Occipital lobe (tissue), 2 donors: ENCODE data around the gene MAGI2. TPM values are rescaled to one million over a fixed set of nuclear protein-coding genes. Genes with fewer than 3 reads are reported as not detected.

Experiments used
- DNase-seq: peaks from one replicate; lab custom pipeline; 2025; lab: John Stamatoyannopoulos, UW
- total RNA-seq: library from RNA; depleted of rRNA; stranded (reverse); fragments of >200 nt; gene quantifications from one replicate; pipeline ENCODE4 v1.2.3, GENCODE V29; 2014

Gene MAGI2
- total RNA-seq, 1 donor from 2014 or later = 244 TPM

DNA sequence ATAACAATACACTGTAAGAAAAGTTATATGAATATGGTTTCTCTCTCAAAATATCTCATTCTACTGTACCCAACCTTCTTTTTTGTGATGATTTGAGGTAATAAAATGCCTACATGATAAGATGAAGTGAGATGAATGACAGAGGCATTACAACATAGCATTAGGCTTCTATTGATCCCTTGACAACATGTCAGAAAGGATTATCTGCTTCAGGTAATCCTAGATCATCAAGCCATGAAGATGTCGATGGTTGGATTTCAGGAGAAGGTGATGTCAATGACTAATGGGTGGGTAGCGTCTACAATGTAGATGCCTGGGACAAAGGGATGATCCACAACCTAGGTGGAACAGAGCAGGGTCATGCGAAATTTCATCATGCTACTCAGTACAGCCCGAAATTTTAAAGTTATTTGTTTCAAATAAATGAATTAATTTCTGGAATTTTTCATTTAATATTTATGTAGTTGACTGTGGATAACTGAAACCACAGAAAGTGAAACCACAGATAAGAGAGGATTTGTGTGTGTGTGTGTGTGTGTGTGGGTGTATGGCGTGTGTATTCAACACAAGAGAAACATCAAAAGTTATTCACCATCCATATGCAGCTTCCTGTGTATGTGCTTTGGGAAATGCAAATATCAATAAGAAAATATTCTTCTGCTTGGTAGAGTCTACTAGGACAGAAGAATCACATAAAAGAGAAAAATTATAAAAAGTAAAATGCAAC is 77.0 kb downstream of the MAGI2 start:
- no peak for DNase-seq

DNA sequence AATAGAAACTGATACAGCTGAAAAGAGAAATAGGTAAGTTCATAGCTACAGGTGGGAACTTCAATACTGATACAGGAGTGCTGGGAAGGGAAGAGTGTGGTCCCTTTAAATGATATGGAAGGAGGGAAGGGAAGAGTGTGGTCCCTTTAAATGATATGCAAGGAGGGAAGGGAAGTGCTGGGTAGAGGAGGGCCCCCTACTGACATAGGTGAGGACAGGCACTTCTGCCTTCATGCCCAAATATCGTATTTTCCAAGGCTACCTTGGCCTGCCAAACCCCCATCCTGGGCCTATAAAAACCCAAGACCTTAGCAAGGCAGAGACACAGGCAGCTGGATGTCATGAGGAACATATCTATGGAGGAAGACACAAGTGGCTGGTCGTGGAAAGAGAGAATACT is 92.3 kb downstream of the MAGI2 start:
- DNase-seq = no peak

GRCh38 chr7:79359827-79360226 is 93.6 kb downstream of the MAGI2 start:
- DNase-seq = no peak

DNA sequence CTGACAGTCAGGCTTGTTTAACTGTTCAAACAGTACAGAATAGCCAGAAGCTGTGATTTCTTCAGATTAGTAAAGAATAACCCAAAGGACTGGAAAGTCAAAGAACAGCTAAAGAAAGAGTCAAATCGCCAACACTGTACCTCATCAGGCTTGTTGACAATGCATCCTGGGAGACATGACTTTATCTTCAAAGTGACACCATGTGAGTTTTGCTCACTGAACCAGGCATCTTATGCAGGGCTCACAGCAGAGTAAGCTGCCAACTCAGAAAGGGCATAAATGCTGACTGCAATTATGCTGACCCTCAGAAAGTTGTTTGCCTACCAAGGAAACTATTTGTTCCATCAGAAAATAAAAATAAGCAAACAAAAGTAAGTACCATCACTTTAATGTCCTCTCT is 96.4 kb downstream of the MAGI2 start:
- no peak for DNase-seq

DNA sequence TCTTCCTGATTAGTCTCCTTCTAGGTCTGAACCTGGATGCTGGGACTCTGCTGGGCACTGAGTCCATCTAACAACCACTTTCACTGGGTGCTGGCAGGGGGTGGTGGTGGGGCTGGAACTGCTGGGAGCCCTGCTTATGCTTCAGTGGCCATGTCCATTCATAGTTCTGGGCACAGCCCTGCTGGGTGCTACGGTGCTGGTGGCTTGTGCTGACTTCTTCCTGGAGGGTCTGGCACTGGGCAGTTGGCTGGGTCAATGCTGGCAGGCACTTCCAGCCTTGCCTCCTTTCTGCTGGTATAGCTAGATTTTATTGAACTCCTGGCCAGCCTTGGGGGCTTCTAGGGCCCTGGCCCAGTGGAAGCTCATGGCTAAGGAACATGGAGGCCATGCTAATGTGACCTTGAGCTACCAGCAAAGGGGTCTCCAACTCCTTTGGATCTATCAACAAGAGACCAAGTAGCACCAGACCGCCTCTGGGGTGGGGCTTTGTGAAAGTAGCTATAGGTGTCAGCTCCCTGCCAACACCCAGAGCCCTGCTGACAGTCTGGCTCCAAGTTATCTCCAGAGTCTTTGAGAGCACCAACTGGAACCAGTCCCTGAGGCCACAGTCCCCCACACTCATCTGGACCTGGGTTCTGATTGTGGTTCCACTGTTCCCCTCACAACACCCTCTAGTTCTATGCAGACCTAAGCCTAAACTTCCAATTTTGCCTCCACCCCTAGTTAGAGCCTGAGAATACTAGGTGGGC is 99.6 kb downstream of the MAGI2 start:
- DNase-seq = no peak

- DNase-seq = no peak
Observed at GRCh38 chr7:79352323-79352722, 101.1 kb downstream of the MAGI2 start.

DNA sequence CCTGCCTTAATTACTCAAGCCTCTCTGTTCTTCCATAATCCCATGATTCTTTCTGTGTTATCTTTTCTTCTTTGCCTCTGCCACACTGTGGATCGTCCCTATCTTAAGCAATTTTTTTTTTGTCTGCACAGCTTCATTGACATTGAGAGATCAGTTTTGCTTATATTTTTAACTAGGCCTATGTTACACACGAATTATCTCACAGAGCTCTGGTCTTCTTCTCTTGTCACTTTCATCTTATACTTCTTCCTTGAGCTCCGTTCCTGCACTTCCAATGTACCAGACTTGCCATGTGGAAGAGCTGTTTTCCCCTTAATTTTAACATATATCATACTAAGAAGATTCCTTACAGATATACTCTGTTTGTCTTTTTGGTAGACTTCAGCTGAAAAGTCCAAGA is 106.1 kb downstream of the MAGI2 start:
- DNase-seq = no peak

DNA sequence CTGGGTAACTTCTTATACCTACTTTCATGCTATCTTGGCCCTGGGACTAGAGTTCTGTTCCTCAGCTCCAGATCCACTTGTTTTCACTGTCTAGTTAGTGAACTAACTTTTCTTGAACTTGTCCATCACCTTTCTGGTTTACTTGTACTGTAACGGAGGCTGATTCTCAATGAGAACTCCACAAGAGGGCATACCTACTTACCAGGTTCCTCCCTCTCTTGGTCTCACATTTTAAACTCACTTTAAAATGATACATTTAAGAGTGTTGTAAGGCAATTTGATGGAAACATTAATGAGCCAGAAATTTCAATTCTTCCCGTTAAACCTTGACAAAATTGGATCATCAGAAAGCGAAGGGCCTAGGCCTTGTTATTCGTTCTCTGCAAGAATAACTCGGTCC is 111.6 kb downstream of the MAGI2 start:
- no peak for DNase-seq

DNA sequence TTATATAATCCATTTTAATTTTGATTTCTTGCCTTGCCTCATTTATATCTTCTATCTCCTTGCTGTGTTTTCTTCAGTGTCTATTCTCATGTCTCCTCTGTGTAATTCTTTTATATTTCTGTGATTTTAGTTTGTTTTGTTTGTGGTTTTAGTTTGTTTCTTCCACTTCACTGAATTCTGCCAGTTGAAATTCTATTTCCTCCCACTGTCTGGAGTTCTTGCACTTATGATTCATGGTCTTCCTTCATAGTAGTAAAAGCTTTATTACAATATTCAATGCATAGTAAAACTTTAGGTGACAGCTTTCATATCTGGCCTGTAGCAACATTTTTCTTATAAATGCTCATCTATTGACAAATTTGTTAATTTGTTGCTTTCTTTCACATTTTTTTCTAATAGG is 113.3 kb downstream of the MAGI2 start:
- no peak for DNase-seq

DNA sequence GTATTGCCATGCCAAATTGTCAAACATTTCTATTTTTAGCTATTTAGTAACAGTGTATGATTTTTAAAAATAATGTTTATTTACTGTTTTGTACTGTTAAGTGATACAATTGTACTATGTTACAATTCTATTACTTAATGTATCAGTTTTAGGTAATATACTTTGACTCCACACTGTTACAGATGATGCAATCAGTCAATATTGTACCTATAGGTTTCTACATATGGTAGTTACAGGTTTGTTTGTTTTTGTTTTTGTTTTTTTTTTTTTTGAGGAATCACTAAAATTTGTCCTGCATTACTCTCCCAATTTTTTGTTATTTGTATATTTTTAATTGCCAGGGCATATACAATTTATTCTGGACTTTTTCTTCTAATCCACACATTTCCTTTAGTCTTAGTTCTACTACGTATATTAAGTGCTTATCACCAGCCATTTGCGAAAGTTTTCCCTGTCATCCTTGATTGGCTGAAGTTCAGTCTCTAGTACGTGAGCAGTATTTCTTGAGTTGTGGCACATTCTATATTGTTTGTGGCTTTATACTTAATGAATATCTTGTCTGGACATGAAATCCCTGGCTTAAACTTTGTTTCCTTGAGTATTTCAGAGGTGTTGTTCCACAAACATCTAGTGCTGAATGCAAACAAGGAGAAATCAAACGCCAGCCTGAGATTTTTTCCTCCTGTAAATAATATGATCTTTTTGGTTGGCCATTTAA is 114.1 kb downstream of the MAGI2 start:
- DNase-seq = no peak

- DNase-seq = no peak
Observed at GRCh38 chr7:79337717-79338116, 115.8 kb downstream of the MAGI2 start.

DNA sequence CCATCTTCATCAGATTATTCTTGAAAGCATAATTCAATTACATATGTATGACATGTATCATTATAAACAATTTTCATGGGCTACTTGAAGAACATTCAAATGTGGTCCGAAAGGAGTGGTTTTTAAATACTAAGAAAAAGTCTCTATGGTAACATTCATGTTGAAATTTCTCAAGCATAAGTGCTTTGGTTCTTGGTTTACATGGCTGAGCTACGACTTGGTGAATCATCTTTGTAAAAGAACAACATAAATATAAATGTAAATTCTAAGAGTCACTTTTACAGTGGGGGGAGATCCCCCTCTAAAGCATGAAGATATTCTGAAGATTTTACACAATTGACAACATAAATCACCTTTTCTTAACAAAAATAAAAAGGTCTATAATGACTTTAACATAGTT is 118.6 kb downstream of the MAGI2 start:
- no peak for DNase-seq

DNA sequence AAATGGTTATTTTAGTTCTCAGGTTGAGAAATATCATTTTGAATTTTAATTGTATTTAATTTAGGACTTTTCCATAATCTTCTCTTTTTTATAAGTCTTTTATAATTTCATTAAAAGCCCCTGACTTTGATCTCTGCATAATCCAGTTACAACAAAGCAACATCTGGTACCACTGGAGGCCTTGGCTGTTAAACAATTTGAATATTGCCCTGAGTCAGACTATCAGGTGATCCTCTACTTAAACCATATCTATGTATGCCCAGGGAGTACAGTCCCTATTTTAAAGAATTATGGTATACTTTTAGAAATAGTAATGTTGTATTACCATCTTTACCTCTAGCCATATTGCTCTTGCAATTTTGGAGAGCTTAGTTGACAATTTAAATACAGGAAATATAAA is 119.1 kb downstream of the MAGI2 start:
- DNase-seq = no peak

GRCh38 chr7:79332091-79332490 is 121.4 kb downstream of the MAGI2 start:
- no peak for DNase-seq

DNA sequence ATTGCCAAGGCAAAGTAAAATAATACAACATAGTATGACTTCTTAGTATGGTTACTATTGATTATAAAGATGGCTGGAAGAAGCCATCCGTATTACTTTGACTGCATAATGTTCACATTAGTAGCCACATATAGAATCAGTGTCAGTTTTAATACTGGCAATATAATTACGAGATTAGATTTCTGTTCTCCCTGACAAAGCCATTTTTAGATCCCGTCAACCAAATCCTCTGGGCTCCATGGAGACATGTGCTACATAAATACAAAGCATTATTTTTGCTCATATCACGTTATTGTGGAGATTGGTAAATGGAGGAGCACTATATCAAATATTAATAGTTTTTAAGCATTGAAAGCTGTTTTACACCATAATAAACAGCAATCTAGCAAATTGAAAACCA is 124.0 kb downstream of the MAGI2 start:
- no peak for DNase-seq

DNA sequence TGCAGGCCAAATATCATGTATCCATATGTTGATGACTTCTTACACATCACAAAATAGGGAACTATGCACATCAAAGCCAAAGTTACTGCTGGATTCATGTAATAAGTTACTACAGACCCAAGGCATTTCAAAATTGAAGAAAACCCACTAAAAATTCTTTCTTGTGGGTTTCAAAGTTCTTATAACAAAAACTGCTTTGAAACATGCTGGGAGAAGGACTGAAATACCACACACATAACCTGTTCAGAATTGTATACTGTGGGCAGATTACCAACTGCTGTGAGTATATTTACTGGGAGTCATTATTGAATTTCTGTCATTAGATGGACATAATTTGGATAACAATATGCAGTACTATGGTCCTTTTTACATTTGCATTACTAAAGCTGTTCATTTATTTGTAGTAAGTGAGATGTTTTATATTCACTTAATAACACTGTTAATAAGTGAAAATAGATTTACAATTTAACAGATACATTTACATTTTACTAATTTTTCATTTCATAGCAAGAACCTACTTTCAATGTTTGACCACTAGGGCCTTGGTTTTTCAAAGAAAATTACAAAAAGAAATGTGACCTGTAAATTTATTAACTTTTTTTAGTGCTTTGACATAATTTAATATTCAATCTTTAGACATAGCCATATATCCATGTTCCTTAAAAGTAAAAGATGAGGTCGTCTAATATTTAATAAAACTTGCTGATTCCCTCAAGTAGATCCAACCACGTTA is 132.6 kb downstream of the MAGI2 start:
- DNase-seq = no peak

DNA sequence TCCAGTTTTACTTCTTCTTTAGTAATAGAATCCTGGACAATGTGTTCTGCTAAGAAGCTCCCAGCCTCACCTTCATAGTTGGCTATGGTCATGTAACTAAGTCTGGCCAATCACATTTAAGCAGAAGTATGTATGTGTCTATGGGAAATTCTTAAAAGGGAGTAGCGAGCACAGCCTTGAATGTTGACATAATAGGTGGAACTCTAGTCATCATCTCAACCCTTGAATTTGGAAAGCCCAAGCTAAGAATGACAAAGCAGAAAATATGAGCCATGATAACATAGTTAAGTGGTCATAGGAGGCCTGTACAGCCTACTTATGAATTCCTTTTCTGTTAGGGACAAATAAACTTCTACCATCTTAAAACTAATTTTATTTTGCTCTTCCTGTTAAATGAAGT is 134.1 kb downstream of the MAGI2 start:
- DNase-seq = no peak

DNA sequence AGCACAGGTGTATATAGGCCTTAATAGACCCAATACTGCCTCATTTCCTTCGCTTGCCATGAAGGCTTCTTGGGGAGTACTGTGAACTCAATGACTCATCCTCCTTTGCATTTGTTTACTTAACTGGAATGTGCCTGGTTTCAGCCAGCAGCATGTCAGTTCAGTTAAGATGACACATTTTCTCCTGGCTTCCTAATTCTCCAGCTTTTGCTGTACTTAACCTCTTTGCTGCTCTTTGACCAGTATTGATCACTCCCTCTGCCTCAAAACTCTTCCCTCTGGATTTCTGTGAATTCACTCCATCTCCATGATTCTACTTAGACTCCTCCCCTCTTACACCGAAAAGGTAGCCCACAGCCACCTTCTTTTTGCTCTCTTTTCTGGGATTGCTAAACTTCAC is 135.7 kb downstream of the MAGI2 start:
- no peak for DNase-seq

DNA sequence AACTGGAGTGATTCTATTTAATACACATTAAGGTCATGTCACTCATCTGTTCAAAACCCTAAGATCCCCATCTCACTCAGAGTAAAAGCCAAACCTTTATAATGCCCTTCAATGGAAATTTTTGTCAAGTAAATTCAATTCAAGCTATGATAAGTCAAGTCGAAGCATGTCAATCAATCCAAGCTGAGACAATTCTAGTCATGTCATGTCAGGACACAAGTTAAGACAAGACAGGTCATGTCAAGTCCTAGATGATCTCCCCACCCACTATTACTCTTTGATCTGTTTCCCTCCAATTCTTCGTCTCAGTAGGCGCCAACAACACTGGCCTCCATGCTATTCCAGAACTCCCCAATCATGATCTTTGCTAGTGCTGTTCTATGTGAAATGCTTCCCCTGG is 141.4 kb downstream of the MAGI2 start:
- DNase-seq = no peak

DNA sequence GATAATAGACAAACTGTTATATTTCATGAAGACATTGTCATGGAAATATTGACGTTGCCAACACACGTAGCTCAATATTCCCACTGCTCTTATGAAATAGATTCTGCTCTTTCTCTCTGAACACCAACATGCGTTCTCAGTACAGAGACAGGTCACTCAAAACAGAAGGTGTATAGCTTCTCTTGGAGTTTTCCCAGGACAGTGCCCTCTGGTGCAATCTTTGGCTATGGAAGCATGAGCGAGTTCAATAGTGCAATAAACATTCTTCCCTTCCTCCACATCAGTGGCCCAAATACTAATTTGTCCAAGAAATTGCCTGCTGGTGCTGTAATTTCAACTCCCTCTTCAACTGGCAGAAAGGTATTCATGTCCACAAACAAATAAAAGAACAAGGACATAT is 145.3 kb downstream of the MAGI2 start:
- DNase-seq = no peak

DNA sequence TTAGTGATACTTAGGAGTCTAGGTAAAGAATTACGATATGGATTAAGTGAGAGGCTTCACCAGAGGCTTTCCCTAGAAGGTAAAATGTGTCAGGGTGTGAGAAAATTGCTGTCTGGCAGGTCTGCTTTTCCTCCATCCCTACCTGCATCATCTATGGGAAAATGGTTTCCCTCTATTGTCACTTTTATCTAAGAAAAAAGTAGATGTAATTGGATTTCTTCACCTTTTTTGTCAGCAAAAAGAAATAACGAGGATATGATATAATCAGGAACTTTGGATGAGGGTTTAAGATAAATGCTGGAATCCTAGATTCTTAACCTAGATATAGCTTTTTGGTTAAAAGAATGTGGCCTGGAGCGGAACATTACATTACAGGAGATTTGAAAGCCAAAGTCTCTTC is 146.1 kb downstream of the MAGI2 start:
- no peak for DNase-seq

DNA sequence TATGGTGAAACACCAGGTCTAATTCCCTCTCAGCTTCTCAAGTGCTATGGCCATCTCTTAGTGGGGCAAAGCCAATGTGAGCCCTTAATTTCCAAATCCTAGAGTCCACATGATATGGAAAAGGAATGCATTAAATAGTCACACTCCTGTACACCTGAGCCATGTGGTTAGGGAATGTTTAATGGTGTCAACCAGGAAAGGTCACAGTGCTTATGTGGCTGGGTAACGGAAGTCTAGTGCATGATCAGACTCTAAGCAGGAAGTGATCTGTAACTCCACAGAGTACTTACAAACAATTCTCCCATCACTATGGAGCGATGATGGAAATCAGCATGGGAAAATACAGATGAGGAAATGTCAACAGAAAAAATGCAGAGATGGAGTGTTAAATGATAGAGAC is 148.8 kb downstream of the MAGI2 start:
- DNase-seq = no peak
